ENCODE data around the gene GMNN.
"Not testable (repeated sequence)": the region's sequence is repeated elsewhere in the genome, so short reads cannot be mapped to it uniquely, and the experiment has no call there.

The GMNN gene

GRCh38 chr6:24761851-24762250 is 12.9 kb upstream of the GMNN start:
- Histone ChIP-seq H3K27ac (ENCODE audit: low read depth, low read length) (no peak overlapping the region), H3K4me1 (ENCODE audit: control insufficient read depth, low read length) (peaks cover 8% of the 10 kb centered on the region)

GRCh38 chr6:24763578-24763977 is 11.2 kb upstream of the GMNN start:
- Histone ChIP-seq H3K4me1 (ENCODE audit: control insufficient read depth, low read length) (peaks cover 8% of the 10 kb centered on the region), H3F3A (ENCODE audit: control insufficient read depth, insufficient read depth) (no peaks in the 10 kb centered on the region), H3K36me3 (ENCODE audit: control insufficient read depth, low read length) (no peaks in the 10 kb centered on the region), H4K20me1 (ENCODE audit: control insufficient read depth, insufficient read depth, low read depth, low read length) (no peaks in the 10 kb centered on the region), H3K9me3 (ENCODE audit: control insufficient read depth, insufficient read depth, low read length) (no peaks in the 10 kb centered on the region), H3K27ac (ENCODE audit: low read depth, low read length) (no peak overlapping the region), H3K27me3 (ENCODE audit: control insufficient read depth, low read length) (no peaks in the 10 kb centered on the region), H3K4me3 (ENCODE audit: low read length) (no peak overlapping the region), H3K79me2 (ENCODE audit: control insufficient read depth, low read length) (no peaks in the 10 kb centered on the region), H3K9me2 (replicated peaks; ENCODE audit: control insufficient read depth, low read length) (no peaks in the 10 kb centered on the region), H3K4me2 (ENCODE audit: low read length) (no peak overlapping the region)
- TF ChIP-seq EZH2phosphoT487 (IDR thresholded peaks at IDR 0.05; ENCODE audit: borderline replicate concordance, low read length), result no peak
- no peak for TF ChIP-seq CTCF (IDR thresholded peaks at IDR 0.05; ENCODE audit: low read depth, low read length, poor library complexity, severe bottlenecking)

More at GRCh38 chr6:24761851-24762250, 12.9 kb upstream of the GMNN start:
- no peaks in the 10 kb centered on the region for H3K9me3 ChIP-seq (ENCODE audit: control insufficient read depth, insufficient read depth, low read length)
- no peaks in the 10 kb centered on the region for H3K27me3 ChIP-seq (ENCODE audit: control insufficient read depth, low read length)
- H3F3A ChIP-seq (ENCODE audit: control insufficient read depth, insufficient read depth), result no peaks in the 10 kb centered on the region
- TF ChIP-seq EZH2phosphoT487 (IDR thresholded peaks at IDR 0.05; ENCODE audit: borderline replicate concordance, low read length), result no peak
- no peak for TF ChIP-seq CTCF (IDR thresholded peaks at IDR 0.05; ENCODE audit: low read depth, low read length, poor library complexity, severe bottlenecking)
- H3K4me3 ChIP-seq (ENCODE audit: low read length), result no peak overlapping the region
- H3K9me2 ChIP-seq (replicated peaks; ENCODE audit: control insufficient read depth, low read length), result no peaks in the 10 kb centered on the region
- H3K4me2 ChIP-seq (ENCODE audit: low read length), result 0 out of 2 replicates have a peak overlapping the region, but pooled peaks have one; percentile 14
- H3K79me2 ChIP-seq (ENCODE audit: control insufficient read depth, low read length), result no peaks in the 10 kb centered on the region
- no peaks in the 10 kb centered on the region for H4K20me1 ChIP-seq (ENCODE audit: control insufficient read depth, insufficient read depth, low read depth, low read length)
- H3K36me3 ChIP-seq (ENCODE audit: control insufficient read depth, low read length), result no peaks in the 10 kb centered on the region

- H3K4me1 ChIP-seq (ENCODE audit: control insufficient read depth, low read length); H3K36me3 ChIP-seq (ENCODE audit: control insufficient read depth, low read length); H3K27ac ChIP-seq (ENCODE audit: low read depth, low read length); H3K79me2 ChIP-seq (ENCODE audit: control insufficient read depth, low read length); H4K20me1 ChIP-seq (ENCODE audit: control insufficient read depth, insufficient read depth, low read depth, low read length); H3K9me3 ChIP-seq (ENCODE audit: control insufficient read depth, insufficient read depth, low read length); H3K9me2 ChIP-seq (replicated peaks; ENCODE audit: control insufficient read depth, low read length); H3K4me2 ChIP-seq (ENCODE audit: low read length); H3K4me3 ChIP-seq (ENCODE audit: low read length); H3F3A ChIP-seq (ENCODE audit: control insufficient read depth, insufficient read depth); H3K27me3 ChIP-seq (ENCODE audit: control insufficient read depth, low read length): not testable (repeated sequence)
Observed at GRCh38 chr6:24764833-24765828, 9.6 kb upstream of the GMNN start.

GRCh38 chr6:24765968-24766367 is 8.8 kb upstream of the GMNN start:
- H3K79me2 ChIP-seq (ENCODE audit: control insufficient read depth, low read length); H3K9me2 ChIP-seq (replicated peaks; ENCODE audit: control insufficient read depth, low read length); H4K20me1 ChIP-seq (ENCODE audit: control insufficient read depth, insufficient read depth, low read depth, low read length); H3K27me3 ChIP-seq (ENCODE audit: control insufficient read depth, low read length); H3F3A ChIP-seq (ENCODE audit: control insufficient read depth, insufficient read depth); H3K4me2 ChIP-seq (ENCODE audit: low read length); H3K36me3 ChIP-seq (ENCODE audit: control insufficient read depth, low read length); H3K4me3 ChIP-seq (ENCODE audit: low read length); H3K9me3 ChIP-seq (ENCODE audit: control insufficient read depth, insufficient read depth, low read length); H3K27ac ChIP-seq (ENCODE audit: low read depth, low read length); H3K4me1 ChIP-seq (ENCODE audit: control insufficient read depth, low read length): not testable (repeated sequence)

Measured in DOHH2 (cell line).